GM08714 (cell line): ENCODE data around the gene AADACL2.

Experiments
- H3K4me3 ChIP-seq: fragments of 200-500 bp; sonication (Bioruptor generic); 2 replicates; pipeline ENCODE4 v1.5.1; 2014; ENCODE audit warnings: mild to moderate bottlenecking, low read length, inconsistent platforms
- ZNF274 ChIP-seq: IDR thresholded peaks from 2 replicates; pipeline ENCODE4 v1.6.1; 2012; ENCODE audit warnings: mild to moderate bottlenecking, low read depth, low read length

The AADACL2 gene

DNA sequence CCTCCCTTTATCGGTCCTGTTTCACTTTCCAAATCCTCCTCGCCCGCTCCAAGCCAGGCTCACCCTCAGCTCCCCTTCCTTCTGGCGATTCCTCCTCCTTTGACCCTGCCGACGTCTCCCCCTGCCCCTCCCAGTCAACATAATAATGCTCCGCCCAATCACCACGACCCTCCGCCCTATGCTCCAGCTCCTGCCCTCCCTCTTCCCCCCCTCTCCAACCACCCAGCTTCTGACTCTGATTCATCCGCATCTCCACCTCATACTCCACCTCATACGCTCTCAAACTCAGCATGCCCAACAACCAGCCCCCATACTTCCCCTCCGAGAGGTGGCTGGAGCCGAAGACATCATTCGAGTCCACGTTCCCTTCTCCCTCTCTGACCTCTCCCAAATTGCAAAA is 73.1 kb downstream of the AADACL2 start:
- no peak for TF ChIP-seq ZNF274
- no peak overlapping the region for H3K4me3 ChIP-seq
